ENCODE data around the gene DCC.

DCC gene

GRCh38 chr18:52822160-52822559 is 482.2 kb downstream of the DCC start:
- DNase-seq (ENCODE audit: low read depth in 2 of 2): no peak

DNA sequence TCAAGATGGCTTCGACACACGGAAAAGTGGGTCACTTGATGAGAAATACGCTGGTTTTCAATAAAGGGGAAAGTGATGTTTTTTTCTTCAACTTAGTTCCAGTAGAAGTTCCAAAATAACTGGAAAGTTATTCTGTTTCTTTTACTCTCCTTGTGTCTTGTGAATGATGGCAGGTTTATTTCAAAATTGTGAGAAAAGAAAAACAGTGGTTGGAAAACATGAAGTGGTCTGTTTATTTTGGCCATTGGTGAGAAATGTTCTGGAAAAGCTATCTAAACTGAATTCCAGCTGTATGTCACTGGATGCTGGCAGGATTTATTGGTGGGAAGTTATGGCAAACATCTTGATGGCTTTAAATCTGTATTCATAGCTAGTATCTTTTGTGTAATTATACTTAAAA is 484.1 kb downstream of the DCC start:
- DNase-seq (ENCODE audit: low read depth in 2 of 2): no peak

DNA sequence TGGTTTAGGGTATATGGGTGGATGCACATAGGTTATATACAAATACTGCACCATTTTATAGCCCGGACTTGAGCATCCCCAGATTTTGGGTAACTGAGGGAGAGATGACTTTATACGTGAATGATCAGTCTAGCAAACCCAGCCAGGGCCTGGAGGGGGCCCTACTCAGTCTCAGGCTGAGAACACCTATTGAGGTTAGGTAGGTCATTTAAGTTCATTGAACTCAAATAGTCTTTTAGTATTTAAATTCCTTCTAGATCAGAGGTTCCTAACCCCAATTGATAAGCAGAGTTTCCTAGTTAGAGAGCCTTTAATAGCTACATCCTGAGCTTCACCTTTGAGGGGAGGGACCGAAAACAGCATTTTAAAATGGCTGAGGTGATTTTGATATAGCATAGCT is 487.0 kb downstream of the DCC start:
- DNase-seq (ENCODE audit: low read depth in 2 of 2): no peak

- DNase-seq (ENCODE audit: low read depth in 2 of 2): no peak
Observed at GRCh38 chr18:52829320-52829719, 489.3 kb downstream of the DCC start.

DNA sequence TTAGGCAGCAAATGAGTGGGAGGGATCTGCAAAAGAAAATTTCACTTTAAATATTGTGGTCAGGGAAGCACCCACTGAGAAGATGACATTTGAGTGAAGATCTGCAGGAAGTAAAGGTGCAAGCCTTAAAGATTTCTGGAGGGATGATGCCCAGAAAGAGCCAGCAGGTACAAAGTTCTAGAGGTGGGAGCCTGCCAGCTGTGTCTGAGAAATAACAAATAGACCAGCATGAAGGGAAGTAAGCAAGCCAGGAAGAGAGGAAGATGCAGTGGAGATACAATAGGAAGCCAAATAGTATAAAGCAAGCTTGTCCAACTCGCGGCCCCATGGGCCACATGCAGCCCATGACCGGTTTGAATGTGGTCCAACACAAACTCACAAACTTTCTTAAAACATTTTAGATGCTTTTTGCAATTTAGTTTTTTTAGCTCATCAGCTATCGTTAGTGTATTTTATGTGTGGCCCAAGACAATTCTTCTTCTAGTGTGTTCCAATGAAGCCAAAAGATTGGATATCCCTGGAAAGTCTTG is 489.9 kb downstream of the DCC start:
- DNase-seq (ENCODE audit: low read depth in 2 of 2): no peak

DNA sequence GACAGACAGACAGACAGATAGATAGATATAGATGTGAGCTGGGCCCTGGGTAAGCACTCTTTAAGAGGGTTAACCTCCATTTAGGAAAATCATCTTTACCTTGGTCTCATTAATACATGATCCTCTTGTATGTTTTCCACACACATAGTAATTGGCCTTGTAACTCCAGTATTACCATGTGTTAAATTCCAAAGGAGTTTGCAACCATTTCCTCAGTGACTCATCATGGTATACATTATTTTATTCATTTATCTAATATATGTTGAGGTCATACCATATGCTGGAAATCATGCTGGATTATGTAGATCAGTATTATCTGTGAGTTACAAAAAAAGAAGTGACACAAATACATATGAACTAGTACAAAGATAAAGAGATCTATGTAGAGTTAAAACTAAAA is 504.3 kb downstream of the DCC start:
- DNase-seq (ENCODE audit: low read depth in 2 of 2): no peak

- no peak for DNase-seq (ENCODE audit: low read depth in 2 of 2)
Observed at GRCh38 chr18:52845036-52845435, 505.0 kb downstream of the DCC start.

DNA sequence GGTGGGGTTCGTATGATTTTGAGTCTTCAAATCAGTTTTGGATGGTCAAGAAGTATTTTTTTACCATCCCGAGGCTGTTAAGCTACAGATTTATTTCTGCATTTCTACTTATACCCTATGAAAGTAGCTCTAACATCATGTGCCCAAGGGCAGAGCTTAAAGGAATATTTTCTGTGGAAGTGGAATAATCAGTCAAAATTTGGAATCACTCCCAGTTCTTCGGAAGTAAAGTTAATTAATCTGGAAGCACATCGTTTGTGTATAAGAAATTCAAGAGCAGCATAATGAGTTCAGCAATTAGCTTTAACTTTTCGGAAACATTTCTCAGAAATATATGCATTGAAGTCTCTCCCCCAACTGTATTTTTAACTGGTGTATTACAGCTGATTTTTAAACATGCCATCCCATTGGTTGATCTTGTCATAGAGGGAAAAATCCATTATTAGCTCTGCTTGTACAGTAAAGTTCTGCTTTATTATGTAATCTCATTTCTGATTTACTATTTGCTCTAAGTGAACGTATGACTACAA is 510.1 kb downstream of the DCC start:
- DNase-seq (ENCODE audit: low read depth in 2 of 2): no peak

DNA sequence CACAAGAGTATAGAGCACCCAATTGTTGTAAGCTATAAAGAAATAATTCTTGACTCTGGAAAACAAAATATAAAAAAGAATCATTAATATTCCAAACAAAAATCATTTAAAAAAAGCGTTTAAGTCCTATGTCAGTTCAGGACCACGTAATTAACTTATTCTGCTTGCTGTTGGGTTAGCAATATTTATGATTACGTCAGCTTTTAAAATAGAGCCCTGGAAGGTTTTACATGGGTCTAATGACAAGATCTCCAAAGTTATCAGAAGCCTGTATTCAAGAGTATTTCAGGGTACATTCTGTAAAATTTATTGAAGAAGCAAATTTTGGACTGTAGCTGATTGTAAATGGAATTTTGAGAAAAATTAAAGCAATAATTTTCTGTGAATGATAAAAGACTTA is 521.6 kb downstream of the DCC start:
- DNase-seq (ENCODE audit: low read depth in 2 of 2): no peak

GRCh38 chr18:52869349-52869923 is 529.4 kb downstream of the DCC start:
- no peak for DNase-seq (ENCODE audit: low read depth in 2 of 2)

DNA sequence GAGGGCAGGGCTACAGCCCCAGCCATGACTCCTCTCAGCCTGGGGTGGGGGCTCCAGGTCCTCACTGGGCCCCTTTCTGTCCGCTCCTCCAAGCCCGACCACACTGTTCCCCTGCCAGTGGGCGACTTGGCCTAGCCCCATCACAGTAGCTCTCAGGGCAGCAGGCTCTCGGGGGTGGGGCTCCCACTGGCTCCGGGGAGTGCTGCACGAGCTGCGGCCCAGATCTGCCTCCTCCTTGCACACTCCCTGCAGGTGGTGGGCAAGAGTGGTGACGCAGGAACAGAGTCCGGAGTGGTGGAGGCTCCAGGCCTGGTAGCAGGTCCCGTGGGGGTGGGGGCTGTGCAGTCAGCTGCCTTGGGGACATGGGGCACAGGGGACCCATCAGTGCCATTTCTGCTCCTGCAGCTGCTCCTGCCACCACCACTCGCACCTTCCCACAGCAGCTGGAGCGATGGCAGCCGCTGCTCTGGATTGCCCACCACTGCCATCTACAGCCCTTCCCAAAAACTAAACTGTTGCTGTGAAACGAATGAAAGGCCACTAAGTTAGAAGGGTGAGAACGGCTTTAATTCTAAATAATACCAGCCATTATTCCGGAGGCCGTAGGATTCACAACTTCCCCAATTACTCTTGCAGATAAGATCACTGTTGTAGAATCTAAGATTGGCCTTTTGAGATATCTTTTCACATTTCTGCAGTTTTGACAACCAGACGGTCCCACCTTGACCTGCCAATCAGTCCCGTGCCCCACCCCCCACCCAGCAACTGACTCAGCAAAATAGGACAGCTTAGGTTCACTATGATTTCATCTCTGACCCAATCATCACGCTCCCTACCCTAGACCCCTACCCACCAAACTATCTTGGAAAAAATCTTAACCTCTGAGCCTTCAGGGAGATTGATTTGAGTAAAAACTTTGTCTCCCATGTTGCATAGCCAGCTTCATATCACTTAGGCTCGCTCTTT is 530.2 kb downstream of the DCC start:
- no peak for DNase-seq (ENCODE audit: low read depth in 2 of 2)

GRCh38 chr18:52874774-52875173 is 534.8 kb downstream of the DCC start:
- DNase-seq (ENCODE audit: low read depth in 2 of 2): no peak

GRCh38 chr18:52875725-52876124 is 535.7 kb downstream of the DCC start:
- no peak for DNase-seq (ENCODE audit: low read depth in 2 of 2)

GRCh38 chr18:52888014-52888413 is 548.0 kb downstream of the DCC start:
- DNase-seq (ENCODE audit: low read depth in 2 of 2): no peak

GRCh38 chr18:52894801-52895200 is 554.8 kb downstream of the DCC start:
- DNase-seq (ENCODE audit: low read depth in 2 of 2): no peak

GRCh38 chr18:52897611-52898484 is 557.9 kb downstream of the DCC start:
- no peak for DNase-seq (ENCODE audit: low read depth in 2 of 2)

GRCh38 chr18:52898485-52899058 is 558.6 kb downstream of the DCC start:
- no peak for DNase-seq (ENCODE audit: low read depth in 2 of 2)

GRCh38 chr18:52902188-52902587 is 562.2 kb downstream of the DCC start:
- no peak for DNase-seq (ENCODE audit: low read depth in 2 of 2)

DNA sequence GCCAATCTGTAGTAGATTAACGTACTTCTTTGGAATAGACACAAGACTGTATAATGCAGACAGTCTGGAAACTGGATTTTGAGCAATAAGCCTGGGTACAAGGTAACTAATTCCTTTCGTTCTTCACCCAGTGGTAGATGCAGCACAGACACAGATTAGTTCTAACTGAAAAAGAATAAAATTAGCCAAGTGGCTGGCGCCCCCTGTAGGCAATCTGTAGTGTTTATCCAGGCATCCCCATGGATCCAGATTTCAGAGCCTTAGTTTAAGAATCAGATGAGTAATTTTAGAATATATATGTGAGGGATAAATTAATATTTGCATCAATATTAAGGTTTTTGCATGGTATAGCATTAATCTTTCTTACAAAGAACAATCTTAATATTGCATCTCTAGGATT is 563.9 kb downstream of the DCC start:
- no peak for DNase-seq (ENCODE audit: low read depth in 2 of 2)

GRCh38 chr18:52907543-52908308 is 567.7 kb downstream of the DCC start:
- no peak for DNase-seq (ENCODE audit: low read depth in 2 of 2)

DNA sequence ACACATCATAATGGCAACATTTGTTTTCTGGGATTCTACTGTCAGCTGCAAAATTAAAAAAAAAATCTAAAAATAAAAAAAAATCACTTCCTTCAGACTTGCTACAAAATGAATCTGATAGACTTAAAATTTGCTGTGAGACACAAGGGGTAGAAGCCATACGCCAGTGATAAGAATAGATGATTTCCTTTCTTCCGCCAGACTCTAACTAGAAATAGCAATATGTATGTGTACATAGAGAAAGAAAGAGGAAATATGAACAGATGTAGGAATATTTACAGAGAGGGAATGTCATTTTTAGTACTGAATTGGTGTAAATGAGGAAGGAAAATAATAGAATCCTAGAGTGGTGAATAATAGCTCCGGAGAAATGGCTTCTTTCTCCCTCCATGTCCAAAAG is 574.2 kb downstream of the DCC start:
- DNase-seq (ENCODE audit: low read depth in 2 of 2): no peak

Data from stimulated activated CD8-positive, alpha-beta memory T cell treated with anti-CD3 and anti-CD28 coated beads, Interleukin-15, amount 100 ng/mL, for 4 hours (primary cell).